ENCODE results near the gene SLC25A4. TPM values are rescaled to one million over a fixed set of nuclear protein-coding genes. Genes with fewer than 3 reads are reported as not detected.

SLC25A4 gene
- total RNA-seq = 1,000 to 10,000 TPM; 1,429 to 1,493 (median 1,458) TPM
- 1,464 TPM for polyA plus RNA-seq
- long read RNA-seq, donor 1, full-length matches to known transcripts = 17,458 of 18,084 reads
- long read RNA-seq, donor 1, partial matches to known transcripts = 186 of 18,084 reads
- long read RNA-seq, donor 1, other reads (novel, unspliced or antisense) = 440 of 18,084 reads
- long read RNA-seq, donor 2, full-length matches to known transcripts = 6,909 of 7,198 reads
- long read RNA-seq, donor 2, partial matches to known transcripts = 104 of 7,198 reads
- long read RNA-seq, donor 2, other reads (novel, unspliced or antisense) = 185 of 7,198 reads
- long read RNA-seq, donor 3, full-length matches to known transcripts = 30,533 of 32,111 reads
- long read RNA-seq, donor 3, partial matches to known transcripts = 583 of 32,111 reads
- long read RNA-seq, donor 3, other reads (novel, unspliced or antisense) = 995 of 32,111 reads
- long read RNA-seq, donor 4, full-length matches to known transcripts = 7,266 of 7,597 reads
- long read RNA-seq, donor 4, partial matches to known transcripts = 126 of 7,597 reads
- long read RNA-seq, donor 4, other reads (novel, unspliced or antisense) = 205 of 7,597 reads

- Histone ChIP-seq H3K9me3 (ENCODE audit: control insufficient read depth, low read length) (no peaks in the 10 kb centered on the region), H3K27me3 (ENCODE audit: control insufficient read depth, insufficient read depth) (no peaks in the 10 kb centered on the region), H3K4me3 (ENCODE audit: low read length) (peak within 1 kb of the TSS; percentile 53), H3K27ac (ENCODE audit: low read length) (peak within 1 kb of the TSS; percentile 82), H3K4me1 (ENCODE audit: control insufficient read depth, insufficient read depth, low read length) (peaks cover 3% of the 10 kb centered on the region)
- intact Hi-C loops (cut with DNase I) = no loop called here
- WGBS = under 1% methylated on average over 87 of the region's 87 CpGs
- DNase-seq (peak; percentile 89 to 97 (median 95)), ATAC-seq (peak; percentile 92 to 94)
These were observed at the start of gene SLC25A4 for GRCh38 chr4:185142912-185143600. TSS of gene SLC25A4 (plus strand) at chr4:185143266. CDS start at chr4:185143373, 107 bp downstream.

GRCh38 chr4:185093603-185094002 lies 49.5 kb upstream of the SLC25A4 start:
- intact Hi-C loops (cut with DNase I) = loop anchor here in 3 of 4 donors (5.0 to 10.0 kb wide), 3 partner anchors 49 to 349 kb away; no protein-coding TSS in a partner anchor
- no peaks in the 10 kb centered on the region for H3K9me3 ChIP-seq (ENCODE audit: control insufficient read depth, low read length)
- WGBS = 76% methylated on average over 3 of the region's 3 CpGs

GRCh38 chr4:185096032-185096653 lies 46.9 kb upstream of the SLC25A4 start:
- intact Hi-C loops (cut with DNase I) = loop anchor here in 3 of 4 donors (5.0 to 10.0 kb wide), 3 partner anchors 51 to 351 kb away; no protein-coding TSS in a partner anchor
- Histone ChIP-seq H3K27ac (ENCODE audit: low read length) (no peak overlapping the region), H3K4me1 (ENCODE audit: control insufficient read depth, insufficient read depth, low read length) (no peaks in the 10 kb centered on the region), H3K27me3 (ENCODE audit: control insufficient read depth, insufficient read depth) (no peaks in the 10 kb centered on the region), H3K4me3 (ENCODE audit: low read length) (no peak overlapping the region), H3K9me3 (ENCODE audit: control insufficient read depth, low read length) (no peaks in the 10 kb centered on the region)
- DNase-seq = no peak
- 26% methylated on average over 2 of the region's 2 CpGs for WGBS
- no peak for ATAC-seq

More at GRCh38 chr4:185093603-185094002, 49.5 kb upstream of the SLC25A4 start:
- Histone ChIP-seq H3K27me3 (ENCODE audit: control insufficient read depth, insufficient read depth) (no peaks in the 10 kb centered on the region), H3K4me3 (ENCODE audit: low read length) (no peak overlapping the region), H3K4me1 (ENCODE audit: control insufficient read depth, insufficient read depth, low read length) (no peaks in the 10 kb centered on the region), H3K27ac (ENCODE audit: low read length) (no peak overlapping the region)
- ATAC-seq (no peak), DNase-seq (no peak)

GRCh38 chr4:185098474-185098873 lies 44.6 kb upstream of the SLC25A4 start:
- H3K27ac ChIP-seq (ENCODE audit: low read length) = no peak overlapping the region
- DNase-seq (no peak), ATAC-seq (no peak)
- no peaks in the 10 kb centered on the region for H3K4me1 ChIP-seq (ENCODE audit: control insufficient read depth, insufficient read depth, low read length)
- H3K4me3 ChIP-seq (ENCODE audit: low read length) = no peak overlapping the region
- no peaks in the 10 kb centered on the region for H3K27me3 ChIP-seq (ENCODE audit: control insufficient read depth, insufficient read depth)
- intact Hi-C loops (cut with DNase I) = loop anchor here in 3 of 4 donors (5.0 to 10.0 kb wide), 3 partner anchors 54 to 354 kb away; no protein-coding TSS in a partner anchor
- H3K9me3 ChIP-seq (ENCODE audit: control insufficient read depth, low read length) = no peaks in the 10 kb centered on the region

- Histone ChIP-seq H3K27me3 (ENCODE audit: control insufficient read depth, insufficient read depth) (no peaks in the 10 kb centered on the region), H3K27ac (ENCODE audit: low read length) (no peak overlapping the region), H3K9me3 (ENCODE audit: control insufficient read depth, low read length) (no peaks in the 10 kb centered on the region), H3K4me1 (ENCODE audit: control insufficient read depth, insufficient read depth, low read length) (no peaks in the 10 kb centered on the region), H3K4me3 (ENCODE audit: low read length) (no peak overlapping the region)
- intact Hi-C loops (cut with DNase I) = loop anchor here in 3 of 4 donors (5.0 to 10.0 kb wide), 3 partner anchors 54 to 354 kb away; no protein-coding TSS in a partner anchor
- DNase-seq = no peak
- peak in 1 of 2 donors; percentile 49 for ATAC-seq
- WGBS = 44% methylated on average over 8 of the region's 8 CpGs
These were observed 43.9 kb upstream of the SLC25A4 start for GRCh38 chr4:185099024-185099682.

- intact Hi-C loops (cut with DNase I) = loop anchor here in 3 of 4 donors (5.0 to 10.0 kb wide), 3 partner anchors 55 to 355 kb away; no protein-coding TSS in a partner anchor
- 75% methylated on average over 8 of the region's 8 CpGs for WGBS
These were observed 43.1 kb upstream of the SLC25A4 start for GRCh38 chr4:185099940-185100339.

GRCh38 chr4:185100423-185100822 lies 42.6 kb upstream of the SLC25A4 start:
- Histone ChIP-seq H3K27ac (ENCODE audit: low read length) (no peak overlapping the region), H3K4me1 (ENCODE audit: control insufficient read depth, insufficient read depth, low read length) (no peaks in the 10 kb centered on the region), H3K9me3 (ENCODE audit: control insufficient read depth, low read length) (no peaks in the 10 kb centered on the region), H3K4me3 (ENCODE audit: low read length) (no peak overlapping the region), H3K27me3 (ENCODE audit: control insufficient read depth, insufficient read depth) (no peaks in the 10 kb centered on the region)
- 92% methylated on average over 7 of the region's 7 CpGs for WGBS
- DNase-seq (no peak), ATAC-seq (no peak)
- intact Hi-C loops (cut with DNase I) = no loop called here

More at GRCh38 chr4:185099940-185100339, 43.1 kb upstream of the SLC25A4 start:
- Histone ChIP-seq H3K4me1 (ENCODE audit: control insufficient read depth, insufficient read depth, low read length) (no peaks in the 10 kb centered on the region), H3K4me3 (ENCODE audit: low read length) (no peak overlapping the region), H3K27ac (ENCODE audit: low read length) (no peak overlapping the region), H3K27me3 (ENCODE audit: control insufficient read depth, insufficient read depth) (no peaks in the 10 kb centered on the region), H3K9me3 (ENCODE audit: control insufficient read depth, low read length) (no peaks in the 10 kb centered on the region)
- no peak for DNase-seq
- no peak for ATAC-seq

- Histone ChIP-seq H3K4me1 (ENCODE audit: control insufficient read depth, insufficient read depth, low read length) (no peaks in the 10 kb centered on the region), H3K9me3 (ENCODE audit: control insufficient read depth, low read length) (no peaks in the 10 kb centered on the region), H3K27ac (ENCODE audit: low read length) (no peak overlapping the region), H3K4me3 (ENCODE audit: low read length) (no peak overlapping the region), H3K27me3 (ENCODE audit: control insufficient read depth, insufficient read depth) (no peaks in the 10 kb centered on the region)
- intact Hi-C loops (cut with DNase I) = no loop called here
- WGBS = 90% methylated on average over 9 of the region's 9 CpGs
- no peak for ATAC-seq
- DNase-seq = no peak
These were observed 41.6 kb upstream of the SLC25A4 start for GRCh38 chr4:185101354-185101890.

GRCh38 chr4:185104733-185105132 lies 38.3 kb upstream of the SLC25A4 start:
- intact Hi-C loops (cut with DNase I) = no loop called here
- ATAC-seq (no peak), DNase-seq (no peak)
- Histone ChIP-seq H3K27me3 (ENCODE audit: control insufficient read depth, insufficient read depth) (no peaks in the 10 kb centered on the region), H3K9me3 (ENCODE audit: control insufficient read depth, low read length) (no peaks in the 10 kb centered on the region), H3K4me1 (ENCODE audit: control insufficient read depth, insufficient read depth, low read length) (no peaks in the 10 kb centered on the region), H3K4me3 (ENCODE audit: low read length) (no peak overlapping the region), H3K27ac (ENCODE audit: low read length) (no peak overlapping the region)

- H3K9me3 ChIP-seq (ENCODE audit: control insufficient read depth, low read length) = no peaks in the 10 kb centered on the region
- no peak overlapping the region for H3K4me3 ChIP-seq (ENCODE audit: low read length)
- ATAC-seq (no peak), DNase-seq (no peak)
- WGBS = 87% methylated on average over 3 of the region's 3 CpGs
- no peaks in the 10 kb centered on the region for H3K27me3 ChIP-seq (ENCODE audit: control insufficient read depth, insufficient read depth)
- intact Hi-C loops (cut with DNase I) = no loop called here
- no peak overlapping the region for H3K27ac ChIP-seq (ENCODE audit: low read length)
- H3K4me1 ChIP-seq (ENCODE audit: control insufficient read depth, insufficient read depth, low read length) = no peaks in the 10 kb centered on the region
These were observed 36.7 kb upstream of the SLC25A4 start for GRCh38 chr4:185106353-185106752.
